Body of pancreas (tissue), 4 donors: Measurements from ENCODE around the gene FLYWCH1. TPM values are rescaled to one million over a fixed set of nuclear protein-coding genes. Genes with fewer than 3 reads are reported as not detected.
A peak's percentile ranks its signal among the peaks of the same experiment; 100 is the strongest.

Experiments used
- ATAC-seq: fragments of 150-250 bp; one replicate; pipeline ENCODE4 v1.9.1; 2016
- DNase-seq, 4 donors: peaks; one replicate each; pipeline ENCODE4 v3.0.0-alpha.2; 2019
- H3K27ac ChIP-seq, 4 donors: fragments of 200-600 bp; sonication (generic); 1 replicate in 3 of 4; 2 replicates in 1 of 4; pipeline versions ENCODE4 v1.5.1 to v1.6.1; 2016 to 2019; ENCODE audit warnings: mild to moderate bottlenecking in 1 of 4, mixed read lengths in 1 of 4, moderate library complexity in 1 of 4
- H3K27me3 ChIP-seq, 2 donors: fragments of 200-600 bp; sonication (generic); one replicate each; pipeline ENCODE4 v1.6.0; 2016; ENCODE audit warnings: mild to moderate bottlenecking in 1 of 2
- H3K36me3 ChIP-seq, 2 donors: fragments of 200-600 bp; sonication (generic); replicated peaks in 1 of 2; 2 replicates each; pipeline ENCODE4 v1.5.1; 2016; ENCODE audit warnings: low read depth in 2 of 2; ENCODE audit not compliant: insufficient read depth in 1 of 2
- H3K4me1 ChIP-seq: fragments of 200-600 bp; sonication (generic); one replicate; pipeline ENCODE4 v1.6.0; 2016
- H3K4me3 ChIP-seq, 2 donors: fragments of 200-600 bp; sonication (generic); 1 replicate in 1 of 2; 2 replicates in 1 of 2; pipeline ENCODE4 v1.5.1; 2016 to 2019
- H3K9me3 ChIP-seq, 3 donors: fragments of 200-600 bp; sonication (generic); 1 replicate in 2 of 3; 2 replicates in 1 of 3; pipeline ENCODE4 v1.5.1; 2016
- POLR2A ChIP-seq, 3 donors: fragments of 450-650 bp; IDR thresholded peaks; one replicate each; pipeline ENCODE4 v1.6.1; 2016; ENCODE audit warnings: antibody characterized with exemption in 3 of 3, mild to moderate bottlenecking in 2 of 3
- WGBS, 2 donors: methylation state at CpG; one replicate each; pipeline ENCODE4 v1.1.5; 2017; 5-methylcytosine and 5-hydroxymethylcytosine counted together
- intact Hi-C: fragments of 100-400 bp; cut with DNase I; formaldehyde crosslinking; loops from one replicate; pipeline ENCODE4 v1.15.1; 2023
- total RNA-seq, 2 donors: library from RNA; depleted of rRNA; stranded (reverse); fragments of >200 nt; gene quantifications; one replicate each; pipeline ENCODE4 v1.1.0, GENCODE V29; 2016
- TF ChIP-seq, protein P1 (sequence below), 7 experiments: fragments of 450-650 bp in 4 of 7; fragments of 200-600 bp in 3 of 7; sonication (generic) in 3 of 7; IDR thresholded peaks; one replicate each; pipeline ENCODE4 v1.5.1; 2016 to 2019; ENCODE audit warnings: antibody characterized with exemption in 7 of 7

FLYWCH1 gene
- total RNA-seq, 2 donors from 2014 or later = 24.6 to 53.7 TPM

DNA sequence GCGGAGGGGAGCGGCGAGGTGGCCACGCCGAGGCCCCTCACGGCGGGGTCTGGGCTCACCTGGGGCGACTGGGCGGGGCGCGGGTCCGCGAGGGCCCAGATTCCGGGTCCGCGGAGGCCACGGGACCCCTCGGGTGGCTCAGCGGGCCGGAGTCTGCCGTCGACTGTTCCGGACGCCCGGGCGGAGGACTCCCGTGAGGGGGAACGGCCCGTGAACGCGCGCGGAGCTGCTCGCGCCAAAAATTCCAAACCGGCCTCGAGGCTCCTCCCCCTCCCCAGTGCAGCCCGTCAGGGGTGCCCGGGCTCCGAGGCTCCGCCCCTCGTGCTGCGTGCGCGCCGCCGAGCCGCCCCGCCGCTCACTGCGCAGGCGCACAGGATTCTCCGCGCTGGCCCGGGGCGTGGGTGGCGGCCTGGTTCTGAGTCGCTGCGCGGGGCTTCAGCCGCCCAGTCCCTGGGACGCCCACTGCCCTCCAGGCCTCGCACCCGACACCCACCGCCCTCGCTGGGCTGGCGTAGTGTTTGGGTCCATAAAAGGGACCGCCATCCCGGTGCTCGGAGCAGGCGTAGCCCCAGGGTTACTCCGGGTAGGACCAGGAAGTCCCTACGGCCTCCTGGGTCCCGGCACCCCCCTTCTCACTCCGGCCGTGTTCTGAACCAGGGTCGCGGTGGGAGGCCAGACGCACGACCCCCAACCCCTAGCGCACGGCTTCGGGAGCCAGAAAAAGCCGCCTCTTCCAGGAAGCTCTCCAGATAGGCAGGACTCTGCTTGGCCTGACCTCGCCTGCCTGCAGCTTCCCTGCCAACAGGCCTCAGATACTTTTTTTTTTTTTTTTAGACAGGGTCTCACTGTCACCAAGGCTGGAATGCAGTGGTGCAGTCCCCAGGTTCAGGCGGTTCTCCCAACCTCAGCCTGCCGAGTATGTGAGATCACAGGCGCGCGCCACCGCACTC, 68.8 kb downstream of the FLYWCH1 start, which contains the start of gene PKMYT1:
TSS of gene PKMYT1 (minus strand) at position 220 of the 950 bp plus-strand sequence. CDS start 789 bp downstream, outside the sequence.
- DNase-seq = peak; percentile 91 to 94 (median 92)
- intact Hi-C loops = no loop called here
- Histone ChIP-seq H3K4me1 (peaks cover 60% of the 10 kb centered on the region), H3K27ac (peak within 1 kb of the TSS; percentile 79 to 88 (median 83)), H3K4me3 (peak within 1 kb of the TSS; percentile 15 to 64), H3K36me3 (no peaks in the 10 kb centered on the region), H3K27me3 (no peaks in the 10 kb centered on the region), H3K9me3 (no peaks in the 10 kb centered on the region)
- peak; percentile 89 for ATAC-seq
- TF ChIP-seq POLR2A (IDR thresholded peaks at IDR 0.05) = peak; percentile 95 to 97 (median 95)
- TF ChIP-seq, protein P1, sequence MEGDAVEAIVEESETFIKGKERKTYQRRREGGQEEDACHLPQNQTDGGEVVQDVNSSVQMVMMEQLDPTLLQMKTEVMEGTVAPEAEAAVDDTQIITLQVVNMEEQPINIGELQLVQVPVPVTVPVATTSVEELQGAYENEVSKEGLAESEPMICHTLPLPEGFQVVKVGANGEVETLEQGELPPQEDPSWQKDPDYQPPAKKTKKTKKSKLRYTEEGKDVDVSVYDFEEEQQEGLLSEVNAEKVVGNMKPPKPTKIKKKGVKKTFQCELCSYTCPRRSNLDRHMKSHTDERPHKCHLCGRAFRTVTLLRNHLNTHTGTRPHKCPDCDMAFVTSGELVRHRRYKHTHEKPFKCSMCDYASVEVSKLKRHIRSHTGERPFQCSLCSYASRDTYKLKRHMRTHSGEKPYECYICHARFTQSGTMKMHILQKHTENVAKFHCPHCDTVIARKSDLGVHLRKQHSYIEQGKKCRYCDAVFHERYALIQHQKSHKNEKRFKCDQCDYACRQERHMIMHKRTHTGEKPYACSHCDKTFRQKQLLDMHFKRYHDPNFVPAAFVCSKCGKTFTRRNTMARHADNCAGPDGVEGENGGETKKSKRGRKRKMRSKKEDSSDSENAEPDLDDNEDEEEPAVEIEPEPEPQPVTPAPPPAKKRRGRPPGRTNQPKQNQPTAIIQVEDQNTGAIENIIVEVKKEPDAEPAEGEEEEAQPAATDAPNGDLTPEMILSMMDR (IDR thresholded peaks at IDR 0.05) = no peak
- WGBS, 2 donors = 7 to 27% methylated on average over 19 to 87 of the region's 91 CpGs

DNA sequence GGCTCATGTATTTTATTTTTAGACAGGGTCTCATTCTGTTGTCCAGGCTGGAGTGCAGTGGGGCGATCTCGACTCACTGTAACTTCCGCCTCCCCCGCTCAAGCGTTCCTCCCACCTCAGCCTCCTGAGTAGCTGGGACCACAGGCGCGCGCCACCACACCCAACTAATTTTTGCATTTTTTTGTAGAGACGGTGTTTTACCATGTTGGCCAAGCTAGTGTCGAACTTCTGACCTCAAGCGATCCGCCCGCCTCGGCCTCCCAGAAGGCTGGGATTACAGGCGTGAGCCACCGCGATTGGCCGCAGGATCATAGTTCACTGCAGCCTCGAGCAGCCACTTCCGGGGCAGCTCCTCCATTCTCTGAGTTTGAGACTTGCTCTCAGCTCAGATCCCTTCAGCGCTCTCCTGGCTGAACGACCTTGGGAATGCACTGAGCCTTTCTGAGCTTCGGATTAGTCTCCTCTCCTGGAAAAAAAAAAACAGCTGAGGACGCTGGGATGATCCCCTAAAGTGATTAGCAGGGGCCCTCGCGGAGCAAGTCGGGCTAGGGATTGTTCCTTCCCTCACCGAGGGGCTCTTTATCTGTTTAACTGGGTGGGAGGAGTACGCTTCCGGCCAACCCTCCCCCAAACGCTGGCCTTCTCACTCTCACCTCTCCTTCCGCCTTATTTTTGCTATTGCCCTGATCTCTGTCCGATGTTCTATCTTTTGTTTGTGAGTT, 69.6 kb downstream of the FLYWCH1 start:
- Histone ChIP-seq H3K9me3 (no peaks in the 10 kb centered on the region), H3K36me3 (no peaks in the 10 kb centered on the region), H3K4me3 (no peak overlapping the region), H3K27me3 (no peaks in the 10 kb centered on the region), H3K4me1 (peaks cover 62% of the 10 kb centered on the region), H3K27ac (peak overlapping the region in 2 of 4 donors; percentile 80 to 88)
- DNase-seq (no peak), ATAC-seq (no peak)
- TF ChIP-seq, protein P1 (IDR thresholded peaks at IDR 0.05) = no peak
- no peak for TF ChIP-seq POLR2A (IDR thresholded peaks at IDR 0.05)
- WGBS, 2 donors = 61 to 62% methylated on average over 28 to 33 of the region's 33 CpGs
- intact Hi-C loops = no loop called here

DNA sequence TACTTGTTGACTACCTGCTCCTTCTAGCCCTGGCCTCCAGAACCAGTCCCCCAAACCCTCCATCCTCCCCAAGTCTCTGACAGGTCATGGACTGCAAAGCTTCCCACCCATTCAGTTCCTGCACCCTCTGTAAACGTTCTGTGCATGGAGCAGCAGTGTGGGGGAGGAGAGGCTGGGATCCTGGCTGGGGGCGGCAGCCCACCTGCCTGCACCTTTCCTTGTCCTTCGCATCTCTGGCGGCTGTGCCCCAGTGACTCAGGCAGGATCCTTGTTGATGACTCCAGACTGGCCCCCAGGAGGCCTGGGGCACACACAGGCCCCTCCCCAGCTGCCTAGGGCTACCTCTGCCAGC, 70.1 kb downstream of the FLYWCH1 start:
- no peak overlapping the region for H3K27ac ChIP-seq
- WGBS, 2 donors = 71 to 76% methylated on average over 4 of the region's 4 CpGs
- H3K4me1 ChIP-seq = peaks cover 62% of the 10 kb centered on the region
- intact Hi-C loops = no loop called here
- no peaks in the 10 kb centered on the region for H3K36me3 ChIP-seq
- DNase-seq = no peak
- H3K4me3 ChIP-seq = no peak overlapping the region
- no peaks in the 10 kb centered on the region for H3K27me3 ChIP-seq
- H3K9me3 ChIP-seq = no peaks in the 10 kb centered on the region
- no peak for ATAC-seq
- TF ChIP-seq, protein P1 (IDR thresholded peaks at IDR 0.05) = no peak
- TF ChIP-seq POLR2A (IDR thresholded peaks at IDR 0.05) = no peak

DNA sequence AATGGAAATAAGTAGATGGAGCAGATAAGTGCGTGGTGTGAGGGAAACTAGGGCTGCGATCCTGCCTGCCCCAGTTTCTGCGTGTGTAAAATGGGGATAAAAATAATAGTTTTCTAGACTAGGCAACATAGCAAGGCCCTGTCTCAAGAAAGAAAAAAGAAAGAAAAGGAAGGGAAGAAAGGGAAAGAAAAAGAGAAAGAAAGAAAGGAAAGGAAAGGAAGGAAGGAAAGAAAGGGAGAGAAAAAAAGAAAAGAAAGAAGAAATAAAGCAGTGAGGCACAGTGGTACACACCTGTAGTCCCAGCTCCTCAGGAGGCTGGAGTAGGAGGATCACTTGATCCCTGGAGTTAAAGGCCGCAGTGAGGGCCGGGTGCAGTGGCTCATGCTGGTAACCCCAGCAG, 70.7 kb downstream of the FLYWCH1 start:
- TF ChIP-seq, protein P1 (IDR thresholded peaks at IDR 0.05) = no peak
- TF ChIP-seq POLR2A (IDR thresholded peaks at IDR 0.05) = no peak
- Histone ChIP-seq H3K27me3 (no peaks in the 10 kb centered on the region), H3K4me1 (peaks cover 57% of the 10 kb centered on the region), H3K36me3 (no peaks in the 10 kb centered on the region), H3K4me3 (no peak overlapping the region), H3K27ac (no peak overlapping the region), H3K9me3 (no peaks in the 10 kb centered on the region)
- WGBS, 2 donors = 90 to 91% methylated on average over 5 of the region's 5 CpGs
- DNase-seq (no peak), ATAC-seq (no peak)
- intact Hi-C loops = no loop called here
